UCSD-AML1 (cell line): ENCODE data around the gene PRMT3.
"Not testable (repeated sequence)": the region's sequence is repeated elsewhere in the genome, so short reads cannot be mapped to it uniquely, and the experiment has no call there.

ENCODE experiments used
- DNase-seq: peaks from one replicate; lab custom pipeline; 2025; ENCODE audit not compliant: unreplicated experiment; lab: John Stamatoyannopoulos, UW

PRMT3 gene

DNA sequence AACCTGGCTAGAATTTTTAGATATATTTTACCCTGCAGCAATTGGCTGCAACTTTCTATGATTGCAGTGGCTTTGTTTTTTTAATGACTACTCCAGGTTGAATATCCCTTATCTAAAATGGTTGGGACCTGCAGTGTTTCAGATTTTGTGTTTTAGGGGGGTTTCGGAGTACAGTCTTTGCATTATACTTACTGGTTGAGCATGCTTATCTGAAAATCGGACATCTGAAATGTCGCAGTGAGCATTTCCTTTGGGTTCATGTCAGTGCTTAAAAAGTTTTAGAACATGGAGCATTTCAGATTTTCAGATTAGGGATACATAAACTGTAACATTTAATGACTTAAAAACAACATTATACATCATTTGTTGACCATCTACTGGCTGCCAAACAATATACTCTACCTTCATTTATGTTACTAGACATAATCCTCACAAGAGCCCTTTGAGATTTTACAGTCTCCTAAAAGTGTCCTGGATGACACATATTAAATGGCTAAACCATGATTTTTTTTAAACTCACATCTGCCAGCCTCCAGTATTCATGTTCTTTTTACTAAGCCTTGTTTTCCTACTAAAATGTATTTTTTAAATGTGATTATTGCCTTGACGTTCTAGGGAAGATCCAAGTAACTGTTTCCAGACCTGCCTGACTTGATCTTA is 66.3 kb downstream of the PRMT3 start:
- DNase-seq, result no peak

DNA sequence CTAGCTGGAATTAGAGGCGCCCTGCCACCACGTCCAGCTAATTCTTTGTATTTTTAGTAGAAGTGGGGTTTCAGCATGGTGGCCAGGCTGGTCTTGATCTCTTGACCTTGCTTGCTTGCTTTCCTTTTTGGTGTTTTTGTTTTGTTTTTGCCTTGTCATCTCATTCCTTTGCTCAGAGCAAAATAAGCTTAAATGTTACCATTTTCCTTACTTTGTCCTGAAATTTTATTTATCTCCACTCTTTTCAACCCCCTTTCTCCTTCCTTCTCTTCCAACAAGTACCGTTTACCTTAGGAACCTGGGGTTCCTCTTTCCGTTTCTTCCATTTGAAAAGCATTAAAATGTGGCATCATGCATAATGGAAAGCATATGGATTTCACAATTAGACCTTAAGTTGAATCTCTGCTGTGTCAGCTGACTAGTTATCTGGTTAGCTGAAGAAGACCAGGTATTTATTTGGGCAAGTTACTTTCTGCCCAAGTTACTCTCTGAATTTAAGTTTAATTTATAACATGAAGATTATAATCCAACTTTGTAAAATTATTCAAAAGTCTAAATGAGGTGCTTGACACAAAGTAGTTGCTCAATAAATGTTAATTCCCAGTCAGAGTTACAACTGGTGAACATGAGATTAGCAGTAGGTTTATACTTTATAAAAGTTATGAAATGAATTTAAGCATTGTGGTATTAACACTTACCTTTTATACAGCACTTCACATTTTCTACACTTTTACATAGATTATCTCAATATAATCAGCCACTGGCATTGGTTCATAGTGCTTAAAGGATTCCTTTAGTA is 69.7 kb downstream of the PRMT3 start:
- no peak for DNase-seq

DNA sequence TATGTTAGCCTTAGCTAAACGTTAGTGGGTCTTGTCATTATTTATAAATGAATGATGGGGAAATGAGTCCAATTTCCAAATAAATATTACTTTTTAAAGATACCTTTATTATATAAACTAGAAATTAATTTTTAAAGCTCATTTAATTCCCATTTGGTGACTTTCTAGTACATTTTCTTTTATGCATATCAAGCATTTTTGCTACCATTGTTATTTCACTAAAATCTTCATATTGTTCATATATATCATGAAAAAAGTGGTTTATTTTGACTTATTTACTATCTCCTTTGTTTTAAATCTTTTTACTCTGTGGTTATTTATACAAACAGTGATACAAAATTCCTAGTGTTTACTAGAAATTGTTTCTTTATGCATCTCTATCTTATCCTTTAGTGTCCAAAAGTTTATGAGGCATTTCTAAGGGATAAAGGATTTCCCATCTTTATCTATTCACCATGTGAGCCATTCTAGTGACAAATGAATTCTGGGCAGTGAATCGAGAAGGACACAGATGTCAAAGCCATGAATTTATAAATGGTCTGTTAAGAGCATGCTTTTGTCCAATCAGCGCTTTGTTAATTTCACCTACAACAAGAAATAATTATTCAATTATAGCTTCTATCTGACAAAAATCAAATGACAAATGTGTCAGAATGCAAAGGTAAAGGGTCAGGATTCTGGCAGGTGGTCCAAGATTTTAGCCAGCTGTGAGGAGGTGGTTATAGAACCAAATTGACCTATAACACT is 70.6 kb downstream of the PRMT3 start:
- DNase-seq, result no peak

DNA sequence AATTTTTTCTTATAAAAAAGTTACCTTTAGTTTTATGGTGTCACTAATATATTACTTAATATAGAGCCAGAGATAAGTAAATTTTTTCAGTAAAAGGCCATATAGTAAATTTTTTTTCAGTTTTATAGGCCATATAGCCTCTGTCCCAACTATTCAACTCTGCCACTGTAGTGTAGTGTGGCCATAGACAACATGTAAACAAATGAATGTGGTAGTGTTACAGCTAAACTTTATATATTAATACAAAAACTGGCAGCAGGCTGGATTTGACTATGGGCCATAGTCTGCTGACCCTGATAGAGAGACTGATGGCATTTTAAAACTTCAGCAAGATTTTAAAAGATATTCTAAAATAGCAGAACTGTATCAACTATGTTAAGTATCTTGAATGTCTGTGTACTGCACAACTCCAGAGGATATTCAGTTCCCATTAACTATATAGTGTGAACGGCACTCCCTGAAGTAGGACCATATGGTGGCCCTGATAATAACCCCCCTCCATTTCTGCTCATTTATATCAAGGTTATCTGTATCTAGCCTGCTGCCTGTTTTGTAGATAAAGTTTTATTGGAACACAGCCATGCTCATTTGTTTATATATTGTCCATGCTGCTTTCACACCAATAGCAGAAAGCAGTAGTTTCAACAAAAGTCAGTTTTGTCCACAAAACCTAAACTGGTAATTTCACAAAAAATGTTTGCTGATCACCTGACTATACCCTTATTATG is 71.6 kb downstream of the PRMT3 start:
- no peak for DNase-seq

DNA sequence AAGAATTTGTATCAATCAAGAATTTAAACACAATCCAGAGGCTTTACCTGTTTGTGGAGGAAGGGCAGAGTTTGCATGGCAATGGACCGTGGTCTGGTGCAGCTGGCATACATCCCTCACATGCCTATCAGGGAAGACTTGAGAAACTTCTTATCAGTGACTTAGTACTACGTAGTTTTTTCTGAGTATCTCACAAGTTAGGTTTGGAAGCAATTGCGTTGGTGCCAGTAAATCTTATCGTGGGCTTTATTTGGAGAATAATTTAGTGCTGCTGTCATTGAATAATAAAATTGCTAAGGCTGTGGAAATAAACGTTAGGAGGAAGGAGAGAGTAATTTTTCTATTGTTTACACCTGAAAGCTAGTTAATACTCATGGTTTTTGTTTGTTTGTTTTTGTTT is 72.3 kb downstream of the PRMT3 start:
- DNase-seq, result no peak

DNA sequence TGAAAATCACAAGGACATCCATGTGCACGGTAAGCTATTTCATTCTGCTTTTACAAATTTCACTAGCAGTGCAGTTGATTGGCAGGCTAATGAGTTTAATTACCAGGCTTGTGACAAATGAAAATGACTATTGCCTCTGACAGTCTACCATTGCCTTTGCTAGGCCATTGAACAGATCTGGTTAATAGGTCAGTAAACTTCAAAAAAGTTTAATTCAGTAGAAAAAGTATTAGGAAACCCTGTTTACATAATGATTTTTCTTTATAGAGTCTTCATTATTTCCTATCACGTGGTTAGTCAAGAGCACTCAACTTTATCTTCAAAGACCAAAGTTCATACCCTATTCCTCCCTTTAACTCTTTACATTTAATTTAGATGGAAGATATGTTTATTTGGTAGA is 77.0 kb downstream of the PRMT3 start:
- no peak for DNase-seq

DNA sequence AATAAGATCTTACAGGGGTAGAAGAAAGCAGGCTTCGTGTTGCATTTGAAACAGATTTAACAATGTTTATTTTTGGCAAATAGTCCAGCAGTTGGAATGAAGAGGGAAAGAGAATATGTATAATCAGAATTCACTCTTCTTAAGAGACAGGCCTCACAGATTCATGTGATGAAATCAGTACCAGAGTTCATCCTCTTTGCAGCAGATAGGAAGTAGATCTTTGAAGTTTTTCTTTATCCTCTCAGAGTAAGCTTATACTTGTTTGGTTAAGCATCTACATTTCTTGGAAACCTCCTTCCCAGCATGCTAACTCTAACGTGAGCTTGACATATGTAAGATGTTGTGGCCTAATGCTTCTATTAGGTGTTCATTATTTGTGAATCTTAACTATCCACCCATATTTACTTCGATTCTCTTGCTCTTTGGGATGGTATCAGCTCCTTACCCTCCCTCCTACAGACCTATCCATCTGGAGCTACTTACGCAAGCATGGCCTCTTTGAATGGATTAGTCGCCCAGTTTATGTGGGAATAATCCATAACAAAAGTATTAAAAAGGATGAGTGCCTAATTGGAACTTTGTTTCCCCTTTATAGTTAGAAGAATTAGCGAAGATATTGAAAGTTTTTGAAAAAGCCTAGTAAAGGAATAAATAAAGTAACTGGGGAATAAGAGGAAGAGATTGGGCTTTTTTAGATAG is 80.1 kb downstream of the PRMT3 start:
- no peak for DNase-seq

DNA sequence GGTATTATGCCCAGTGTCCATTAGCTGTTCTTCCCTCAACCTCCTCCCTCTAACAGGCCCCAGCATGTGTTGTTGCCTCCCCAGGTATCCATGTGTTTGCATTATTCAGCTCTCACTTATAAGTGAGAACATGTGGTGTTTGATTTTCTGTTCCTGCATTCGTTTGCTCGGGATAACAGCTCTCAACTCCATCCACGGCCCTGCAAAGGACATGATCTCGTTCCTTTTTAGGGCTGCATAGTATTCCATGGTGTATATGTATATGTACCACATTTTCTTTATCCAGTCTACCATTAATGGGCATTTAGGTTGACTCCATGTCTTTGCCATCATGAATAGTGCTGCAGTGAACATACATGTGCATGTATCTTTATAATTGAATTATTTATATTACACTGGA is 82.8 kb downstream of the PRMT3 start:
- DNase-seq, result no peak

DNA sequence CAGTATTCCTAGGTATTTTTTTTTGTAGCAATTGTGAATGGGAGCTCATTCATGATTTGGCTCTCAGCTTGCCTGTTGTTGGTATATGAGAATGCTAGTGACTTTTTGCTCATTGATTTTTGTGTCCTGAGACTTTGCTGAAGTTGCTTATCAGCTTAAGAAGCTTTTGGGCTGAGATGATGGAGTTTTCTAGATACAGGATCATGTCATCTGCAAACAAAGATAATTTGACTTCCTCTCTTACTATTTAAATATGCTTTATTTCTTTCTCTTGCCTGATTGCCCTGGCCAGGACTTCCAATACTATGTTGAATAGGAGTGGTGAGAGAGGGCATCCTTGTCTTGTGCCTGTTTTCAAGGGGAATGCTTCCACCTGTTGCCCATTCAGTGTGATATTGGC is 84.4 kb downstream of the PRMT3 start:
- not testable (repeated sequence) for DNase-seq

DNA sequence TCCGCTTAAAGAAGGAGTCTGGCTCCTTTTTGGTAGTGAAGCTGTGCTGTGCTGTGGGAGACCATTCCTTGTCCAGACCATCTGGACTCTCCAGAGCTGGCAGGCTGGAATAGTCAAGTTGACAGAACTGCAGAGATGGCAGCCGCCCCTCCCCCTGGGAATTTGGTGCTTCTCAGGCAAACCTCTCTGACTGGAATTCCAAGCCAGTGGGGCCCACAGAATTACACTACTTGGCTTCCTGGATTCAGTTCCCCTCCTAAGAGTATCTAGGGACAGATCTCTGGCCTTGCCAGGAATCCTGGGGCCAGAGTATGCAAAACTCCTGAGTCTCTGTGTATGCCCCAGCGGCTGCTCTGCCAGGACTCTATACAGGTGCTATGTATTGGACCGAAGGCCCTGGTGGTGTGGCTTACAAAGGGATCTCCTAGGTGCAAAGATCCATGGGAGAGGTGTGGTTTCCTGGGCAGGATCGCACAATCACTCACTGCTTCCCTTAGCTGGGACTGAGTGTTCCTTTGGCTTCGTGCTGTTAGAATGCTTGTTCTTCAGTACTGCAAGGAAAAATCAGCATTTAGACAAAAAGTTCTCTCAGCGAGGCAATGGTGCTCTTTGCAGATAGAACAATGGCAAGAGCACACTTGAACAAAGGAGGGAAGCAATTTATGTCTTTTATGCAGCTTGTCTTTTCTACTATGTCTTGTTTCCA is 86.8 kb downstream of the PRMT3 start:
- no peak for DNase-seq

DNA sequence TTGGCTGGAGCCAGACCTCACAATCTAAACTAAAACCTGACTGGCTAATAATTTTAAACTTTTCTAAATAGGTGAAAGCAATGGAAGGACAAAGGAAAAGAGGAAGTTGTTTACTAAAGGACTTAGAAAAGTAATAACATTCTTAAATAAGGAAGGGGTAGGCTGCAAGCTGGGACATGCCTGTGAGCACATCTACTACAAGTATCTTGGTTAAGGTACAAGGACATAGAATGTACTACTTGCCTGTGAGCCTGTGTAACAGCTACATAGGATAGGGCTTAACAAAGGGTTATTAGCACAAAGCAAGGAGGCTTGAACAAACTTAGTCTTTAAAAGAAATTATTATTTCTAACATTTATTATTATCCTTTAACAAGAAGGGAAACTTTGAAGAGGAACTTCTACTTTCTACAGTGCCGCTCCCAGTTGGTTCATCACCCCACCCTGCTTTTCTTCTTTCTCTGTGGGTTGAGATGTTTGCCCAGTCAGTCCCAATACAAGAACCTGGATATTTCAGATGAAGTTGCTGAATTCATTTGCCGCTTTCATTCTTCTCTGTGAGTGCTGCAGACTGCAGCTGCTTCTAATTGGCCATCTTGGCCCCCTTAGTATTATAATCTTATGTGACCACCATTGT is 87.5 kb downstream of the PRMT3 start:
- DNase-seq, result no peak

DNA sequence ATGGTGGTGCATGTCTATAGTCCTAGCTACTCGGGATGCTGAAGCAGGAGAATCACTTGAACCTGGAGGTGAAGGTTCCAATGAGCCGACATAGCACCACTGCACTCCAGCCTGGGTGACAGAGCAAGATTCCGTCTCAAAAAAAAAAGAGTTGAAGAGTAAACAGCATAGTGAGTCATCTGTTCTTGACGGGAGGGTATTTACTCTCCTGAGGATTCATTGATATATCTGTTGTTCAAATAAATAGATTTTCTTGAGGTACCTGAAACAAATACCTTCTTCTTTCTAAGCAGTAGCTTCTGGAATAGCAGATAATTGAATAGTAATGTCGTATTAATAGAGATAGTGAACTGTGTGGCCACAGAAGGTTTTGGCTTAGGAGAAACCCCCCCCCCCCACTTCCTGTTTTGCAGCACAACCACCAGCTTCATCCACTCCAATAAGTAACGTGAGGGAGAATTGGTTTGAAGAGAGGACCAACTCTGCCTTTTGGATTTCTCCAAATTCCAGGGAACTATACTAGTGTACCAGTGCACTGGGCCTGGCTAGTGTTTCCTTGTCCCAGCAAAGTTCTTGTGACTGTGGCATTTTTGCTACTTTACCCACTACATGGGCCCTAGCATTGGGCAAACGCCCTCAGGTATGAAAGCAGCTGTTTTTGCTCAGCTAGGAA is 90.0 kb downstream of the PRMT3 start:
- DNase-seq, result no peak

DNA sequence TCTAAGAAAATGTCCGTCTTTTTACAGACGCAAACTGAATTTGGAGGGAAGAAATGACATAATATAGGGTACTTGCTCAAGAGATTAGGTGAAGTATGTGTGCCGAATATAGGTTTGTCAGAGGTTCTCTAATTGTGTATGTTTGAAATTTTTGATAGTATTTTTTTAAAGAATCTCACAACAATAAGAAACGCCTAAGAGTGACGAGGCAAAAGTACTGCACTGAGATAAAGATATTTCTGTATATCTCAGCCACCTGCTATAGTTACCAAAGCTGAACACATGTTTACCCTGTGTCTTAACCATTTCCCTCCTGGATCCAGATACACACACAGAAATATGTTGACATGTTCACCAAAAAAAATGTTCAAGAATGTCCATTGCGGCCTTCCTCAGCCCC is 92.0 kb downstream of the PRMT3 start:
- no peak for DNase-seq

DNA sequence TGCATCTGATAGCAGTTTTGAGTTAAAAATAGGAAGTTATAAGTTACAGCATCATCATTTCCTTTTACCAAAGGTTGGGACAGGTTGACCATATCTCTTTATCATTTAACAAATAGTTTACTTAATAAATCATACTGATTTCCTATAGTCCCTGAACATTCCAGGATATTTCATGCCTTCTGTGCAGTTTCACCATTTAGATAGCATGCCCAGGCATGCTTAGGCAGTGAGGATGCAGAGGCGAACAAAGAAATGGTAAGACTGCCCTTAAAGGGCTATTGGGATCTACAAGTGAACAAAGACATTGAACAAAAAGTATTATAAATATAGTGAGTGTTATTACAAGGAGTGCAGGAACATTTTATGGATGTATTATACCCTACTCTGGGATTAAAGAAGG is 96.4 kb downstream of the PRMT3 start:
- no peak for DNase-seq

DNA sequence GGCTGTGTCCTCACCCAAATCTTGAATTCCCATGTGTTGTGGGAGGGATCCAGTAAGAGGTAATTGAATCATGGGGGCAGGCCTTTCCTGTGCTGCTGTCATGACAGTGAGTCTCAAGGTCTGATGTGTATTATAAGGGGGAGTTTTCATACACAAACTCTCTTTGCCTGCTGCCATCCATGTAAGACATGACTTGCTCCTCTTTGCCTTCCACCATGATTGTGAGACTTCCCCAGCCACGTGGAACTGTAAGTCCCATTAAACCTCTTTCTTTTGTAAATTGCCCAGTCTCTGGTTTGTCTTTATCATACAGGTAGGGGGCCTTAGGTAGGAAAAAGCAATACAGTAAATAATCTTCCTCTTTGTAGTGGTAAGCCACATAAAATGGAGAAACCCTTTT is 96.9 kb downstream of the PRMT3 start:
- DNase-seq, result not testable (repeated sequence)

DNA sequence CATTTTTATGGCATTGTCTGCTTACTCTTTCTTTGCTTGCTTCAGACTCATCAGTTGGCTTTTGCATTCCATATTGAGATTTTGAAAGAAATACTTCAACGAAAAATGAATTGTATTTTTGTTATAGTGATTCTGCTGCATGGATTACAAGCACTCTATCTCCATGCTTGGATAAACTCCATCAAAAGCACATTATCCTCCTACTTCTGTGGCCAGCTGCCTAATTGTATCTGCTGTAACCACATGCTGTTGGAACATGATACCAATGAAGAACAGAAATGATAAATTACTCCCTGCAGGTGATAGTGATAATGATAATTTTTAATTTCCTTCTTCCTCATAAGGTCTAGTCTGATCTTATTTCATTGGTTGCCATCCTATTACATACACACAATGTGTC is 100.8 kb downstream of the PRMT3 start:
- DNase-seq, result no peak

DNA sequence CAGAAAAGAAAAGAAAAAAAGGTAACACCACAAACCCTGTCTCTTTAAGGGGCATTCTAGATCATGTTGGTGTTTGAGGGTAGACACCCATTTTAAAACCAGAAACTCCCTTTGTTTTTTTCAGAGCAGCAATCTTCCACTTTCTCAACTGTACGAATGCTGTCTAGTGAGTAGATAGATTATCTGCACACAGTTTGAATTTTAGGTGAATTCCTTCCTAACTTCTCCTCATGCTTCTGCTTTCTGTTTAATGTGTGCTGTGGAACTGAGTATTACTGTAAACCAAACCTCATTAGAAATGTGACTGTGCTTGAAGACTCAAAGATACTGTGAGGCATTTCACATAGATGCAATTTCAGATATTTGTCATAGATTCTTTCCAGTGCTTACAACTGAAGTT is 102.4 kb downstream of the PRMT3 start:
- no peak for DNase-seq

DNA sequence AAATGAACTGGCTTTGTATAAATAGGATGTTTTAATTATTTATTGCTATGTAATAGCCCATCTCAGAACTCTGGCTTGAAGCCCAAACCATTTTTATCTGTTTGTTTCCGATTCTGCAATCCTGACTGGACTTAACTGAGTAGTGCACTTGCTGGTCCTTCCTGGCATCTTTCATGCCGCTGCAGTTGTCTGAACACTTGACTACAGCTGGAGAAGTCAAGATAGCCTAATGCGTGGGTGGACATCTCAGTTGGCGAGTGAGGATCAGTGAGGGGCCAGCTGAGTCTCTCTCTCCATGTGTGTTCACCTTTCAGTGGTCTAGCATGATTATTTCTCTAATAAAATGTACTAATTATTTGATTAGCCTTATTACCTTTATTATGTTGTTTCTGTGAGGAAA is 105.8 kb downstream of the PRMT3 start:
- no peak for DNase-seq

DNA sequence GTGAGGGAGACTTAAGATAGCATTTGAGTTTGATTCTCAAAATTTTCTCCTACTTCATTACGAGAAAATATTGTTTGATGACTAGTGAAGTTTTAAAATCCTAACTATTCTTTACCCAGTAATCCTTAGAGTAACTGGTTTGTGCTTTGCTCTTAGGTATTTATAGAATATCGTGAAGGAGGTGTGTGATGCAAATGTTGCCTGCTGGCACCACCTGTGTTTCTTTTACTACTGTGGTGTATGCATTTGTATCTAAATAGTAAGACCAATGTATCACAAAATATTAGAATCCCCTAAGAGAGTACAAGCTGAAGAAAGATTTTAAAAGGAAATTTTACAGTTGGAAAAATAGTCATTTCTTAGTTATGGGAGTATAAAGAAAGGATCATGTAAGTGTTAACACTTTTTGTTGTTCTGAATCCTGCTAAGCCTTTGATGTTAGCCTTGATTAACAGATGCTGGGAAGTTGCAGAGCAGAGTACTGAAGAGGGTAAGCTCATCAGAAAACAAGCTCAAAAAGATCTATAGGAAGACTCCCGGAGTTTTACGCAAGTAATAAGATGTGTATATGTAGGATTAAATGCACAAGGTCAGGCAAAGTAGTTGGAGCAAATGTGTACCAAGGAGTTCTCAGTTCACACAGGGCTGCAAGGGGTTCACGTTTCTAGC is 109.7 kb downstream of the PRMT3 start:
- DNase-seq, result no peak
